IPS-NIHi11 (cell line): ENCODE measurements around the gene BTNL8.
"Not testable (repeated sequence)": the region's sequence is repeated elsewhere in the genome, so short reads cannot be mapped to it uniquely, and the experiment has no call there.

ENCODE experiments used
- DNase-seq: peaks from one replicate; pipeline ENCODE4 v3.0.0; 2012; ENCODE audit warnings: mixed read lengths, low spot score

BTNL8 gene

DNA sequence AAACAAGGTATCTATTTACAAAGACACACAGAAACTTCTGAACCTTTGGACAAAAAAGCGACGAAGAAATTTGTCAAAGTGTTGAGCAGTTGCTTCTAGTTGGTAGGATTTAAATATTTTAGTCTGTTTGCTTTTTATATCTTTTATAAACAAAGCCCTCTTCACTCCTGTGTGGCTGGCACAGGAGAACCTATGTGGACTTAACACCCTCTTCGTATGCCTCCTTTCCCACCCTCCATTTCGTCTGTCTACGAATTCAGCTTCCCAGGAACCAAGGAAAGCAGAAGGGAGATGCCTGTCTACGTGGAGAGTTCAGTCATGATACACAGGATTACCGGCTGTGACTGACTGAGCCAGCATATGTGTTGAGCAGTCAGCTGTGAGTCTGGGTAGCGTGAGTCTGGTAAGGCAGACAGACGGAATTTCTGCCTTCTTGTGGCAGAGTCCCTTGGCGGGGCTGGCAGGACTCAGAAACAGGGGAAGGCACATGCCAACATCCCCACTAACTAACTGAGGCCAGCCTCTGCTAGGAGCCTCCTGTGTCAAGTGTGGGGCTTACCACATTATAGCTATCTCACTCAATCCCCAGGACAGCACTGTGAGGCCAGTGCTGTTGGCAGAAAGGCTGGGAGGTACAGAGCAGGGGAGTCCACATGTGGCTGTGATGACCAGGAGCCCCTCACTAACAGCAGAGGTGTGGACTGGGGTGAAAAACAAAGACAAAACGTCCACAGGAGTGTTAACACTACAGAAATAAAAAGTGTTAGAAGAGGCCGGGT, 24.0 kb upstream of the BTNL8 start:
- no peak for DNase-seq

DNA sequence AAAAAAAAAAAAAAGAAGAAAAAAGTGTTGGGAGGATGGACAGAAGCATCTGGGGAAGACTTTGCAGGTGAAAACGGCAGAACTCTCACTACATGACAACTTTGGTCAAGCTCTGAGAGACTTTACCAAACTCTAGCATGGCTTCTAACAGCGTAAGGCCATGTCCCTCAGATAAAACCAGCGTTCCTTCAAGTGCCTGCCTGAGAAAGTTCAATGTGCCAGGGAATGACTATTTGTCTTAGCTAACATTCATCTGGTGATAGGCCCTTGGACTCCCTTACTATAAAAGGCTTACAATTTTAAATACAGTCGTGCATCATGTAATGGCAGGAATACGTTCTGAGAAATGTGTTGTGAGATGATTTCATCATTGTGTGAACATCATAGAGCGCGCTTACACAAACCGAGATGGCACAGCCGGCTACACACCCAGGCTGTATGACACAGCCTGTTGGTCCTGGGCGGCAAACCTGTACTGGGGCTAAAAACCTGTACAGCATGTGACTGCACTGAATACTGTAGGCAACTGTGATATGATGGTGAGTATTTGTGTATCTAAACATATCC, 23.0 kb upstream of the BTNL8 start:
- DNase-seq: no peak

DNA sequence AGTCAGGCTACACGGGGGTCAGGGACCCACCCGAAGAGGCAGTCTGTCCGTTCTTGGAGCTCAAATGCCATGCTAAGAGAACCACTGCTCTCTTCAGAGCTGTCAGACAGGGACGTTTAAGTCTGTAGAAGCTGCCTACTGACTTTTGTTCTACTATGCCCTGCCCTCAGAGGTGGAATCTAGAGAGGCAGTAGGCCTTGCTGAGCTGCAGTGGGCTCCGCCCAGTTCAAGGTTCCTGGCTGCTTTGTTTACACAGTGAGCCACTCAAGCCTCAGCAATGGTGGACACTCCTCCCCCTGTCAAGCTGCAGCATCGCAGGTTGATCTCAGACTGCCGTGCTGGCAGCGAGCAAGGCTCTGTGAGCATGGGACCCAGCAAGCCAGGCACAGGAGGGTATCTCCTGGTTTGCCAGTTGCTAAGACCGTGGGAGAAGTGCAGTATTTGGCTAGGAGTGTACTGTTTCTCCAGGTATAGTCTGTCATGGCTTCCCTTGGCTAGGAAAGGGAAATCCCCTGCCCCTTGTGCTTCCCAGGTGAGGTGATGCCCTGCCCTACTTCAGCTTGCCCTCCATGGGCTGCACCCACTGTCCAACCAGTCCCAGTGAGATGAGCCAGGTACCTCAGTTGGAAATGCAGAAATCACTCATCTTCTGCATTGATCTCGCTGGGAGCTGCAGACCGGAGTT, 13.0 kb upstream of the BTNL8 start:
- not testable (repeated sequence) for DNase-seq

DNA sequence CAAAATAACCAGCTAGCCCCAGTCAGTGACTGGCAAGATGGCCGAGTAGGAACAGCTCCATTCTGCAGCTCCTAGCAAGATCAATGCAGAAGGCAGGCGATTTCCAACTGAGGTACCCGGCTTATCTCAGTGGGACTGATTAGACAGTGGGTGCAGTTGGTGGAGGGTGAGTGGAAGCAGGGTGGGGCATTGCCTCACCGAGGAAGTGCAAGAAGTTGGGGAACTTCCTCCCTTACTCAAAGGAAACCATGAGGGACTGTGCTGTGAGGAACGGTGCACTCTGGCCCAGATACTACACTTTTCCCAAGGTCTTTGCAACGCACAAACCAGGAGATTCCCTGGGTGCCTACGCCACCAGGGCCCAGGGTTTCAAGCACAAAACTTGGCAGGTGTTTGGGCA, 9.6 kb upstream of the BTNL8 start:
- DNase-seq: no peak

DNA sequence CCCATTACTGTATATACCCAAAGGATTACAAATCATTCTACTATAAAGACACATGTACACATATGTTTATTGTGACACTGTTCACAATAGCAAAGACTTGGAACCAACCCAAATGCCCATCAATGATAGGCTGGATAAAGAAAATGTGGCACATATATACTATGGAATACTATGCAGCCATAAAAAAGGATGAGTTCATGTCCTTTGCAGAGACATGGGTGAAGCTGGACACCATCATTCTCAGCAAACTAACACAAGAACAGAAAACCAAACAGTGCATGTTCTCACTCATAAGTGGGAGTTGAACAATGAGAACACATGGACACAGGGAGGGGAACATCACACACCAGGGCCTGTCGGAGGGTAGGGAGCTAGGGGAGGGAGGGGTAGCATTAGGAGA, 3.6 kb upstream of the BTNL8 start:
- DNase-seq: not testable (repeated sequence)

DNA sequence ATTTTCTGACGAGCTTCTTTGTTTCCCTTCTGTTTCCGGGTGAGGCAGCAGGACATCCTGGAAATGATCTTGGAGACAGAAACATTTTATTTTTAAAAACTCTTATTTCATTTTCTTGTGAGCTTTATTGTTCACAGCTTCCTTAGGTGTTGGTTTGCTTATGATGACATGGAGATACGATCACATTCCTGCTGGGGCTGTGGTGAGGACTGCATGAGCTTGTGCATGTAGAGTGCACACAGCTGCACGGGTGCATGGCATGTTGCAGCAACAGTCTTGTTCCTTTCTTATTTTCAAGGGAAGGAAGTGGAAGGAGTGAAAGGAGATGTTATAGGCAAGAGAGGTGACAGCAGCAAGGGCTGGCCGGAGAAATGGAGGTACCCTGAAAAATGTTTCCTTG, 1.2 kb downstream of the BTNL8 start:
- no peak for DNase-seq

DNA sequence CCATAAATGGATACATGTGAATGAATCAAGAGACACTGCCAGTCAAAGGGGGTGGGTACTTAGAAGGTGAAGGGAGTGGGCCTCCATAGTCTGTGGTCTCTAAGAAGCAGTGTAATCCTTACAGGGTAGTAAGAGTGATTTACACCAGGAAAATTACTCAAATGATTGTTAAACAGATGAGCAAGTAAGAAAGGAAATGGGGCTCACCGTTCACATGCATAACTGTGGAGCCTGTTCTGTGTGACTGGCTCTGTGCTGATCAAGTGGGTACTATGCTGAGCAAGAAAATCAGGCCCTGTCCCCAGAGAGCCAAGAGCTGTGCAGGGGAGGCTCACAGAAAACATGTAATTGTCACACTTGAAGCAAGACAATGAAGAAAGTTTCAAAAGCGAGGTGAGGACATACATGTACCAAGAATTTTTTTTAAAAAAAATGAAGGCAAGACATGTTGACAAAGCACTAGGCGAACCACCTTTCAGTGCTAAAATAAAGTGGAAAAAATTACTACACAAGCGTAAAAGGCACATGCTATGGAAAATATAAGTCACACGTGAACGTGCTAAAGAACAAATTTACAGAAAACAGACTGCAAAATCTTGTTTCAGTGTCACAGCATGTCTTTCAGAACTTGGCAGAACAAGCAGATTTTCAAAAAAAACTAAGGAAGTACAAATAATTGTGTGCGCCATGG, 2.5 kb downstream of the BTNL8 start:
- no peak for DNase-seq

DNA sequence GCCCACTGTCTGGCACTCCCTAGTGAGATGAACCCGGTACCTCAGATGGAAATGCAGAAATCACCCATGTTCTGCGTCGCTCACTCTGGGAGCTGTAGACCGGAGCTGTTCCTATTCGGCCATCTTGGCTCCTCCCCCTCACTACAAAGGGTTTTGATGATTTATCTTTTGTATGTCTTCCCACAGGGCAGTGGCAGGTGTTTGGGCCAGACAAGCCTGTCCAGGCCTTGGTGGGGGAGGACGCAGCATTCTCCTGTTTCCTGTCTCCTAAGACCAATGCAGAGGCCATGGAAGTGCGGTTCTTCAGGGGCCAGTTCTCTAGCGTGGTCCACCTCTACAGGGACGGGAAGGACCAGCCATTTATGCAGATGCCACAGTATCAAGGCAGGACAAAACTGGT, 9.4 kb downstream of the BTNL8 start:
- DNase-seq: no peak

DNA sequence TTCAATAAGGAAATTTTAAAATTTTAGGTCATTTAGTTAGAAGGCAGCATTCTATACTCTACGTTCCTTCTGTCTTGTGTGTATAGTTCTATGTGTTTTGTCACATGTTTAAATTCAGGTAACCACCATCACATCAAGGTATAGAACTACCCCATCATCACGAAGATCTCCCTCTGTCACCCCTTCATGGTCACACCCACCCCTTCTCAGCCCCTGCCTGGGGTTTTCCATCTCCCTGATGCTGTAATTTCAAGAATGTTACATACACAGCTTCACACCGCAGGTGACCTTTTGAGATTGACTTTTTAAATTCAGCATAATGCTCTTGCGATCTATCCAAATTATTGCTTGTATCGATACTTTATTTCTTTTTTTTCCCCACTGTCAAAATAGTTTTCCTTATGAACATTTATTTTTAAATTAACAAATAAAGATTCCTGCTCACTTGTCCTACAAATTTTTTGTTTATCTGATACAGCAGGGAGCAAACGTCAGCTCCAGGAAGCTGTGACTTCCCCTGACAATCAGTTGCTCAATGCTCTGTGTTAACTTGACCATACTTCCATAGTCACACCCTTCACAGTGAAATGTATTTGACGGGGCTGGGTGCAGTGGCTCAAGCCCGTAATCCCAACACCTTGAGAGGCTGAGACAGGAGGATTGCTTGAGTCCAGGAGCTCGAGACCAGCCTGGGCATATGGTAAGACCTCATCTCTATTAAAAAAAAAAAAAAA, 10.2 kb downstream of the BTNL8 start:
- DNase-seq: no peak

DNA sequence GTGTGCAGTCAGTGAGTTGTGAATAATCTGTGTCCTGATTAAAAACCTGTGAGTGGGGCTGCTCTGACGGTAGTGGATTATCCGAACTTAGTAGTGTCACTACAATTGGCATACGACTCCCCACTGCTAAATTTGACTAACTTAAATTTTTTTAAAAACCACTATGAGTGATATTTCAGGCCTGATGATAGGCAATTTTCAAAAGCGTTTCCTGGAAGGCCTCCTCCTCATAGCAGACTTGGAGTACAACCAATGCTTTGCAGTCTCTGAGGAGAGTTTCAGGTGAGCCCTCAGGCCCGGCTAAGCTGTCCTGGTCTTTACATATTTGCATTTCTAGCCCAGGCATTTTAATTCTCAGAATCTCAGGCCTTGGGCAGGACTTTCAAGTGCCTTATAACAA, 10.8 kb downstream of the BTNL8 start:
- no peak for DNase-seq

DNA sequence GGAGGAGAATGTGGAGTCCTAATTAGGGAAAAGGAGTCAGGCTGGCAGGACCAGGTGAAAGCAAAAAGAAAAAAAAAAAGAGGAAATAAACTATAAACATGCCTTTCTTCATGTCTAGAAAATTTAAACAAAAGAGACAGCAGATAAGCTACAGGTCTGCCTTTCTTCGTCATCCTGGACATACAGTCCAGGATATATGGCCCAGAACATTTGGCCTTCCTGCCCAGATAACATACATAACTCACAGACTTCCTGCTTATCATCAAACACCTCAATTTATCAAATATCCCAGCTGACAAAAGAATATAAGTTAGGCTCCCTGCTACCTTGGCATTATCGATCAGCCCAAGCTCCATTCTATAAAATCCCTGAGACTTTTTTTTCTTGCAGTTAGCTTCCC, 11.2 kb downstream of the BTNL8 start:
- no peak for DNase-seq

DNA sequence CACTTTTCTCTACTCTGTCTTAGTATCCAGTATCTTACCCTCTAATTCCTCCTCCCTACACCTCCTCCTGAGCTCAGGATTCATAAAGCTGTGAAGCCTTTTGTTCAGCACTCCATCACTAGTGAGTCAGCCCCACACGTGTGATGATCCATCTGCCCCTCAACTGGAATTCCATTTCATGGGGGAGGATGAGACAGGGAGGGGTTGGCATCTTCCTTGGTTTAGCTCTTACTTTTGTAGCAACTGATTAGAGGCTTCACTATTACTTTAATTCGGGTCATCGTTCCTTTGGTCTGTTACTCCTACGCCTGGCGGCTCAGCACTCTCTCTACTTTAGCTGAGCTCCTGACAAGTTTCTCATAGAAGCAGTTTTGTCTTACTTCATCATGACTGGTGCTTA, 11.8 kb downstream of the BTNL8 start:
- DNase-seq: no peak

DNA sequence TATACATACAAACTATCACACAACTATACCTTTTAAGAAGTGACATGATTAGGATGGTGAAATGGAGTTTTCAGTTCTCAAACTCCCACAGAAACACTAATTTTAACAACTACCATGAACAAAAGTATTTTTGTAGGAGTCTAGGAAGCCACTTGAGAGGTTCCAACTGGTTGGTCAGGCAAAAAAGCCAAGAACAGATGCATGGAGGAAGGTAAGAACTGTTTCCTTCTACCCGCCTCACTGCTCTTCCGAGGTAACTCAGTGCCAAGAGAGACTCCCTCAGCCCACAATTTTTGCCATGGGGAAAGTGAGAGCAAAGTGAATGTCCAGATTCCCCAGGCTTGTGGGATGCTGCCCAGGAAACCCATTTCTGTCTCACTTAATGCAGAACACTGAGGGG, 15.7 kb downstream of the BTNL8 start:
- DNase-seq: no peak

DNA sequence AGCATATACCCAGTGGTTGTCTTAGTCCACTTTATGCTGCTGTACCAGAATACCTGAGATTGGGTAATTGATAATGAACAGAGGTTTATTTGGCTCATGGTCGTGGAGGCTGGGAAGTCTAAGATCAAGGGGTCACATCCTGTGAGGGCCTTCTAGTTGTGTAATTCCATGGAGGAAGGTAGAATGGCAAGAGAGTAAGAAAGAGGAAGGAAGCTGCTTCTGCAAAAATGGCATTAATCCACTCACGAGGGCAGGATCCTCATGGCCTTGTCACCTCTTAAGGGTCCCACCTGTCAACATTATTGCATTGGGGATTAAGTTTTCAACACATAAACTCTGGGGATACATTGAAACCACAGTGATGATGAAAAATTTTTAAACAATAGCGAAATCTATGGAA, 17.0 kb downstream of the BTNL8 start:
- DNase-seq: no peak

DNA sequence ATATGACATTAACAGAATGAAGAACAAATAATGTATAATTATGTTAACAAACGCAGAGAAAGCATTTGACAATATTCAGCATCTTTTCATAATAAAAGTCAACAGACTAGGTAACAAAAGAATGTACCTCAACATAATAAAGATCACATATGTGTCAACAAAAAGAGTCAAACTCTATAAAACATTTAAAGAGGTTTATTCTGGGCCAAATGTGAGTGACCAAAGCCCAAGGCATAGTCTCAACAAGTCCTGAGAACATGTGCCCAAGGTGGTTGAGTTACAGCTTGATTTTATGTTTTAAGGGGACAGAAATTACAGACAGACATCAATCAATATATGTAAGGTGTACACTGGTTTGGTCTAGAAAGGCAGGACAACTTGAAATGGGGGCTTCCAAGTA, 19.4 kb downstream of the BTNL8 start:
- DNase-seq: no peak

DNA sequence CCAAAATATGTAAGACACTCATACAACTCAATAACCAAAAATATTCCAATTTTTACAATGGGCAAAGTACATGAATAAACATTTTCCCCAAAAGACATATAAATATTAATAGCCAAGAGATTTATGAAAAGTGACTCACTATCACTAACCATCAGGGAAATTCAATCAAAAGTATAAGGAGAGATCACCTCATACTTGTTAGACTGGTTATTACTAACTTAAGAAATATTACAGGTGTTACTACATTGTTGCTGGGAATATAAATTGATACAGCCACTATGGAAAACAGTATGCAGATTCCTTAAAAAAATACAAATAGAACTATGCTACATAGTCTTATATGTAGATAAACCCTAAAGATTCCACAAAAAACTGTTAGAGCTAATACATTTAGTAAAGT, 21.8 kb downstream of the BTNL8 start:
- DNase-seq: no peak

DNA sequence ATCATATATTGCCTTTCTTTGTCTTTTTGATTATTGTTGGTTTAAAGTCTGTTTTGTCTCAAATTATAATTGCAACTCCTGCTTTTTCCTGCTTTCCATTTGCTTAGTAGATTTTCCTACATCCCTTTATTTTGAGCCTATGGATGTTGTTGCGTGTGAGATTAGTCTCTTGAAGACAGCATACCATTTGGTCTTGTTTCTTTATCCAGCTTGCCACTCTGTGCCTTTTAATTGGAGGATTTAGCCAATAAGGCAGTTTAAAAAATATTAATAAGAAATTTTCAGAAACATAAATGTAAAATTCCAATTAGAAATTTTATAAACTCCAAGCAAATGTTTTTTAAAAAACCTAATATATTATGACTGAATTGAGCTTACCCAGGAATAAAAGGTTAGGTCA, 24.0 kb downstream of the BTNL8 start:
- DNase-seq: no peak

DNA sequence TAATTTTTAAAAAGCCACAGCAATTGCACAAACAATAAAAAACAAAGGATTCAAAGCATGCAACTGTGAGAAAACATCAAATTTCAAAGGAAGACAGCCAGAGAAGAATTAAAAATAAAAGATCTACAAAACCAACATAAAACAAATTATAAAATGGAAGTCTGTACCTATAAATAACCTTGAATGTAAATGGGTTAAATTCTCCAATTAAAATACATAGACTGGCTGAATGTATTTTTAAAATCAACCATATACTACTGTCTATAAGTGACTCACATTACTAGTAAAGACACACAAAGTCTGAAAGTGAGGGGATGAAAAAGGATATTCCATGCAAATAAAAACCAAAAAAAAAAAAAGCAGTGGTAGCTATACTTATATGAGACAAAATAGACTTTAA, 33.7 kb downstream of the BTNL8 start:
- DNase-seq: no peak

DNA sequence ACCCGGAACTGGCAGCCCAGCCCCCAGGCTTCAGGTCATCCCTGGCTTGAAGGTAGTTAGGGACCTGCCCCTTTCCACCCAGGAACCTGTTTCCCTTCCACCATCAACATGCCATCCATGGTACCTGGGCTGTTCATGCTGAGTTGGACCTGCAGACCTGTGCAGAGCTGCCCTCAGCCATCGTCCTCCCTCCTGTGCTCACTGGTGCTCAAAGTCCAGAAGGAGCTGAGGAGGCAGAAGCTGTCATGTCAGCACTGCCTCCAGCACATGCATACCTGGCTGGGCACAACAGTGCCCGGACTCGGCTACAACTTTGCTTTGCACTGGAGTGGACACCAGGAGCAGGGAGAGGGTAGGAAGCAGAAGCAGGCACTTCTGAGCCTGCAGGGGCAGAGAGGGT, 36.2 kb downstream of the BTNL8 start:
- no peak for DNase-seq

DNA sequence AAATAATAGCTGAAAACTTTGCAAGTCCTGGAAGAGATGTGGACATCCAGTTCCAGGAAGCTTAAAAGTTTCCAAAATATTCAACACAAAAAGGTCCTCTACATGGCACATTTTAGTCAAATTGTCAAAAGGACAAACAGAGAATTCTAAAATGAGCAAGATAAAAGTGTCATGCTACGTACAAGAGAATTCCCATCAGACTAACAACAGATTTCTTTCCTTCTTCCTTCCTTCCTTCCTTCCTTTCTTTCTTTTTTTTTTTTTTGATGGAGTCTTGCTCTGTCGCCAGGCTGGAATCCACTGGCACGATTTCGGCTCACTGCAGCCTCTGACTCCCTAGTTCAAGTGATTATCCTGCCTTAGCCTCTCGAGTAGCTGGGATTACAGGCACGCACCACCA, 39.3 kb downstream of the BTNL8 start:
- no peak for DNase-seq

DNA sequence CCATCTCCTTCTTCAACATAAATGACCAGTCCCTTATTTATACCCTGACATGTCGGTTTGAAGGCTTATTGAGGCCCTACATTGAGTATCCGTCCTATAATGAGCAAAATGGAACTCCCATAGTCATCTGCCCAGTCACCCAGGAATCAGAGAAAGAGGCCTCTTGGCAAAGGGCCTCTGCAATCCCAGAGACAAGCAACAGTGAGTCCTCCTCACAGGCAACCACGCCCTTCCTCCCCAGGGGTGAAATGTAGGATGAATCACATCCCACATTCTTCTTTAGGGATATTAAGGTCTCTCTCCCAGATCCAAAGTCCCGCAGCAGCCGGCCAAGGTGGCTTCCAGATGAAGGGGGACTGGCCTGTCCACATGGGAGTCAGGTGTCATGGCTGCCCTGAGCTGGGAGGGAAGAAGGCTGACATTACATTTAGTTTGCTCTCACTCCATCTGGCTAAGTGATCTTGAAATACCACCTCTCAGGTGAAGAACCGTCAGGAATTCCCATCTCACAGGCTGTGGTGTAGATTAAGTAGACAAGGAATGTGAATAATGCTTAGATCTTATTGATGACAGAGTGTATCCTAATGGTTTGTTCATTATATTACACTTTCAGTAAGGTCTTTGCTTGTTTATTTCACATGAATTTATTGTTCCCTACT, 51.5 kb downstream of the BTNL8 start:
- DNase-seq: no peak

DNA sequence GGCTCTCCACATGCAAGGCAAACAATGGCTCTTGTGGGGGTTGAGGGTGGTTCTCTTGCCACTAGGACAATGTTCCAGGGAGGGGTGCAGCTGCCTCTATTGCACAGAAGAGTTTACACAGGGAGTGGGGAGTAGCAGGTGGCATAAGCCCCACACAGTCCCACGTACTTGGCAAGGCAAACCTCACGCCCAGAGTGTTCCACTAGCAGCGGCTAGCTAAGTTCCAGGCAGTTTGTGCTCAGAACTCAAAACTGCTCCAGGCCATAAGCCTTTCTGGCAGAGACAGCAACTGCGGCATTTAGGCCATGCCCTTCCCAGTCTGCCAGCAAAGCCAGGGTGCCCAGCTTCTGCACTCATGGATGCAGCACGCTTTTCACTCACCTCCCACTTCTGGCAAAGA, 60.7 kb downstream of the BTNL8 start:
- no peak for DNase-seq
